Measurements from ENCODE around the gene FHOD3. TPM values are rescaled to one million over a fixed set of nuclear protein-coding genes. Genes with fewer than 3 reads are reported as not detected.

The FHOD3 gene
- total RNA-seq, 4 donors from 2014 or later = 24.1 to 51.4 (median 33.8) TPM

DNA sequence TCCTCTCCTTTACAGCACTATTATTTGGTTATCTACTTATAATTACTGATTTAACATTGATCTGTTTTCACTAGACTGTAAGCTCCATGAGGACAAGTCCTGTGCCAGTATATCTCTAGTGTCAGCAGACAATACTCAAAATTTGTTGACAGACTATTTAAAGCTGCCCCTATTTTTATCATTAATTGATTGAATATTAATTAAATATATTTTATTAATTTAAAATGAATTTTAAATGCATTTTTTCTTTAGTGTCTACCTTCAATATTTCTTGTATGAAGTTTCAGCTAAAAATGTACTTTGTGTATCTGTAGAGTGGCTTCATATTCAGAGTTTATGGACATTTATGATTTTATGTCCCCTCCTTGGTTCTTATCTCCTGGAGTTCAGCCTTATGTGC lies 26.4 kb upstream of the FHOD3 start:
- Histone ChIP-seq H3K4me3 (no peak overlapping the region), H3K9me3 (no peaks in the 10 kb centered on the region), H3K4me1 (no peaks in the 10 kb centered on the region), H3K27me3 (peaks cover 0 to 8% (median 0%) of the 10 kb centered on the region in 4 donors), H3K27ac (replicated peaks in 1 of 4) (no peak overlapping the region), H3K36me3 (no peaks in the 10 kb centered on the region)
- DNase-seq (ENCODE audit: extremely low spot score) = no peak
- intact Hi-C loops (cut with DNase I) = no loop called here
- TF ChIP-seq EP300 (IDR thresholded peaks at IDR 0.05) (no peak), POLR2A (IDR thresholded peaks at IDR 0.05; ENCODE audit: low read depth) (no peak), POLR2AphosphoS5 (IDR thresholded peaks at IDR 0.05) (no peak)
- TF ChIP-seq, protein P1, sequence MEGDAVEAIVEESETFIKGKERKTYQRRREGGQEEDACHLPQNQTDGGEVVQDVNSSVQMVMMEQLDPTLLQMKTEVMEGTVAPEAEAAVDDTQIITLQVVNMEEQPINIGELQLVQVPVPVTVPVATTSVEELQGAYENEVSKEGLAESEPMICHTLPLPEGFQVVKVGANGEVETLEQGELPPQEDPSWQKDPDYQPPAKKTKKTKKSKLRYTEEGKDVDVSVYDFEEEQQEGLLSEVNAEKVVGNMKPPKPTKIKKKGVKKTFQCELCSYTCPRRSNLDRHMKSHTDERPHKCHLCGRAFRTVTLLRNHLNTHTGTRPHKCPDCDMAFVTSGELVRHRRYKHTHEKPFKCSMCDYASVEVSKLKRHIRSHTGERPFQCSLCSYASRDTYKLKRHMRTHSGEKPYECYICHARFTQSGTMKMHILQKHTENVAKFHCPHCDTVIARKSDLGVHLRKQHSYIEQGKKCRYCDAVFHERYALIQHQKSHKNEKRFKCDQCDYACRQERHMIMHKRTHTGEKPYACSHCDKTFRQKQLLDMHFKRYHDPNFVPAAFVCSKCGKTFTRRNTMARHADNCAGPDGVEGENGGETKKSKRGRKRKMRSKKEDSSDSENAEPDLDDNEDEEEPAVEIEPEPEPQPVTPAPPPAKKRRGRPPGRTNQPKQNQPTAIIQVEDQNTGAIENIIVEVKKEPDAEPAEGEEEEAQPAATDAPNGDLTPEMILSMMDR (IDR thresholded peaks at IDR 0.05) = no peak

DNA sequence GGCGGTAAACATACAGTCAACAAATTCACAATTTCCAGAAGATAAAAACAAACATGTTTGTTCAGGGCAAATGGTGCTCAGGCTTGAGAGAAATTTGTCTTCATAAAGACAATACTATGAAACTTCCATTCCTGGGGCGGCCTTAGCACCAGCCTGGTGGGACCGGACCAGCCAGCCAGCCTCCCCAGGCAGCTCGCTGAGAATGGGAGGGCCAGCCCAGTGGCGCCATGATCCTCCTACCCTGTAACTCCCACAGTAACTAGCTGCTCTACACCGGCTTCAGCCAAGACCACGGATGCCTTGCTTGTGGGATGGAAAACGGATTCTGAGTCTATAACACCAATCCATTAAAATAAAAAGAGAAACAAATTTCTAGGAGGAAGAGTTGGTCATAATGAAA lies 24.2 kb upstream of the FHOD3 start:
- H3K4me3 ChIP-seq = no peak overlapping the region
- DNase-seq (ENCODE audit: extremely low spot score) = peak; percentile 77
- H3K27me3 ChIP-seq = peaks cover 0 to 8% (median 0%) of the 10 kb centered on the region in 4 donors
- intact Hi-C loops (cut with DNase I) = no loop called here
- H3K27ac ChIP-seq (replicated peaks in 1 of 4) = no peak overlapping the region
- TF ChIP-seq POLR2AphosphoS5 (IDR thresholded peaks at IDR 0.05) (no peak), EP300 (IDR thresholded peaks at IDR 0.05) (no peak)
- H3K9me3 ChIP-seq = no peaks in the 10 kb centered on the region
- no peaks in the 10 kb centered on the region for H3K36me3 ChIP-seq
- 97% methylated on average over 8 of the region's 8 CpGs for WGBS
- no peaks in the 10 kb centered on the region for H3K4me1 ChIP-seq

GRCh38 chr18:36274083-36274715 lies 23.3 kb upstream of the FHOD3 start:
- Histone ChIP-seq H3K4me3 (no peak overlapping the region), H3K9me3 (no peaks in the 10 kb centered on the region), H3K27me3 (peaks cover 0 to 12% (median 0%) of the 10 kb centered on the region in 4 donors), H3K36me3 (no peaks in the 10 kb centered on the region), H3K27ac (replicated peaks in 1 of 4) (no peak overlapping the region), H3K4me1 (no peaks in the 10 kb centered on the region)
- intact Hi-C loops (cut with DNase I) = no loop called here
- TF ChIP-seq, protein P1 (IDR thresholded peaks at IDR 0.05) = no peak
- TF ChIP-seq POLR2A (IDR thresholded peaks at IDR 0.05; ENCODE audit: low read depth) (no peak), POLR2AphosphoS5 (IDR thresholded peaks at IDR 0.05) (no peak), EP300 (IDR thresholded peaks at IDR 0.05) (no peak)
- peak; percentile 34 for DNase-seq (ENCODE audit: extremely low spot score)
- 92% methylated on average over 8 of the region's 8 CpGs for WGBS

DNA sequence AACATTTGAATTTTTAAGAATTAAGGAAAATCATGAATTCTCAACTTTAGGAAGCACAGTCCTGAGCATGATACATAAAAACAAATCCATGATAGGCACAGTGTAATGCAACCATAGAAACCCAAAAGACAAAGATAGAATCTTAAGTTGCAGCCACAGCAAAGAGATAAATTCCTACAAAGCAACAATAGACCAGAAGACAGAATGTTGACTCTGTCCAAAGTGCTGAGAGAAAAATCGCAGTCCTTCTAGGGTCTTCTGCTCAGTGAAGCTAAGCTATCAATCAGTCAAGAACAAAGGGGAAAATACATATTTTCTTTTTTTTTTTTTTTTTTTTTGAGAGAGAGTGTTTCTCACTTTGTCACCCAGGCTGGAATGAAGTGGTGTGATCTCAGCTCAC lies 22.0 kb upstream of the FHOD3 start:
- Histone ChIP-seq H3K4me3 (no peak overlapping the region), H3K4me1 (no peaks in the 10 kb centered on the region), H3K36me3 (no peaks in the 10 kb centered on the region), H3K27ac (replicated peaks in 1 of 4) (no peak overlapping the region), H3K9me3 (no peaks in the 10 kb centered on the region), H3K27me3 (peaks cover 0 to 12% (median 0%) of the 10 kb centered on the region in 4 donors)
- TF ChIP-seq POLR2AphosphoS5 (IDR thresholded peaks at IDR 0.05) = no peak
- TF ChIP-seq, protein P1 (IDR thresholded peaks at IDR 0.05) = no peak
- TF ChIP-seq POLR2A (IDR thresholded peaks at IDR 0.05; ENCODE audit: low read depth) = no peak
- intact Hi-C loops (cut with DNase I) = no loop called here
- WGBS = 97% methylated on average over 1 of the region's 1 CpG
- no peak for DNase-seq (ENCODE audit: extremely low spot score)

- H3K4me3 ChIP-seq = no peak overlapping the region
- H3K27ac ChIP-seq (replicated peaks in 1 of 4) = no peak overlapping the region
- peaks cover 0 to 22% (median 0%) of the 10 kb centered on the region in 4 donors for H3K27me3 ChIP-seq
- H3K36me3 ChIP-seq = no peaks in the 10 kb centered on the region
- DNase-seq (ENCODE audit: extremely low spot score) = peak; percentile 64
- H3K4me1 ChIP-seq = no peaks in the 10 kb centered on the region
- TF ChIP-seq POLR2A (IDR thresholded peaks at IDR 0.05; ENCODE audit: low read depth) = no peak
- TF ChIP-seq, protein P1 (IDR thresholded peaks at IDR 0.05) = no peak
- intact Hi-C loops (cut with DNase I) = no loop called here
- 52% methylated on average over 3 of the region's 3 CpGs for WGBS
- H3K9me3 ChIP-seq = no peaks in the 10 kb centered on the region
Measured at GRCh38 chr18:36279001-36279400, 18.5 kb upstream of the FHOD3 start.

Measured in esophagus muscularis mucosa (tissue), 4 donors.